Skeletal muscle satellite cell (primary cell): ENCODE measurements around the gene BNIP2. TPM values are rescaled to one million over a fixed set of nuclear protein-coding genes. Genes with fewer than 3 reads are reported as not detected.
A peak's percentile ranks its signal among the peaks of the same experiment; 100 is the strongest.

Source experiments
- H3K27me3 ChIP-seq: 2 replicates; pipeline ENCODE4 v1.7.0; 2013; ENCODE audit warnings: low read length; ENCODE audit not compliant: control insufficient read depth, insufficient read depth
- H3K36me3 ChIP-seq: 2 replicates; pipeline ENCODE4 v1.7.0; 2013; ENCODE audit warnings: mild to moderate bottlenecking, control low read depth, low read length; ENCODE audit not compliant: insufficient read depth
- H3K4me1 ChIP-seq: 2 replicates; pipeline ENCODE4 v1.7.0; 2013; ENCODE audit warnings: low read length; ENCODE audit not compliant: control insufficient read depth, insufficient read depth
- H3K4me2 ChIP-seq: 2 replicates; pipeline ENCODE4 v1.7.0; 2013; ENCODE audit warnings: mild to moderate bottlenecking, low read length
- H3K4me3 ChIP-seq: 2 replicates; pipeline ENCODE4 v1.7.0; 2013; ENCODE audit warnings: low read length
- H3K9ac ChIP-seq: 2 replicates; pipeline ENCODE4 v1.7.0; 2013; ENCODE audit warnings: mild to moderate bottlenecking, low read depth, low read length, moderate library complexity
- H3K9me3 ChIP-seq: replicated peaks from 2 replicates; pipeline ENCODE4 v1.7.0; 2013; ENCODE audit warnings: mild to moderate bottlenecking, control low read depth, low read length
- total RNA-seq: library from RNA; depleted of rRNA; stranded (reverse); fragments of >200 nt; gene quantifications from 2 replicates; pipeline ENCODE4 v1.2.3, GENCODE V29; 2012; rRNA removed

Gene BNIP2, protein sequence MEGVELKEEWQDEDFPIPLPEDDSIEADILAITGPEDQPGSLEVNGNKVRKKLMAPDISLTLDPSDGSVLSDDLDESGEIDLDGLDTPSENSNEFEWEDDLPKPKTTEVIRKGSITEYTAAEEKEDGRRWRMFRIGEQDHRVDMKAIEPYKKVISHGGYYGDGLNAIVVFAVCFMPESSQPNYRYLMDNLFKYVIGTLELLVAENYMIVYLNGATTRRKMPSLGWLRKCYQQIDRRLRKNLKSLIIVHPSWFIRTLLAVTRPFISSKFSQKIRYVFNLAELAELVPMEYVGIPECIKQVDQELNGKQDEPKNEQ
- 82.1 and 112 TPM in 2 replicates for total RNA-seq

DNA sequence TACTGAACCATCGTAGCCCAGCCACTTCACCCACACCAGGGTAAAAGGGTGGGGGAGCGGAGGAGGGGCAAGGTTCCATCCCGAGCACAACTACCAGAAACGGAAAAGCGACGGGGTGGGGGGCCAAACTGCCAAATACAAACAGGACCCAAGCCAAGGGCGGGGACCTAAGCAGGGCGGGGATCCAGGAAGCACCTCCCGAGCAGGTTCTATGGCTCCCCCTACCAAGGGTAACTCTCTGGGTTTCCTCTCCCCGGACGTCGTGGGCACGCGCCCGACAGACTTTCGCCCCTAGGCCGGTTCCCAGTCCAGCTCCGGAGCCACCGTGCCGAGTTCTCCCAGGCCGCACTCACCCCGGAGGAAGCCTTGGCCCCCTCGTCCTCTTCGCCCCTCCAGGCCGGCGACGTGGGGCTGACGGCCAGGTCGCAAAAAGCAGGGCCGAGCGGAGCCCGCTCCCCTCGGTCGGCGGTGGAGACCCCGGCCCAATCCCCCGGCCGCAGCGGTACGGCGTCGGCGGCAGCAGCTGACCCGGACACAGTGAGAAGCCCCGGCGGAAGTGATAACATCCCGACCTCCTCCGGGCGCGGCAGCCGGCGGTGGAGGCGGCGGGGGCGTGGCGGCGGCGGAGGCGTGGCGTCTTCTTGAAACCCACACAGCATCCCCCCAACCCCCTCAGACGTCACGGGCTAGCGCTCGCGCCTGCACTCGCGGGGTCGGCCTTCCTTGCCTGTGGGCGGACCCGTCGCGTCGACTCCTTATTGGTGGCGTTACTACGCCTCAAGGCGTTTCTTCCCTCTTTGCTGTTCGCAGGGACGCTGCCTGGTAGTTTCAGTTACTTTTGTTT is at the start of gene BNIP2:
Gene BNIP2, minus strand, starts transcription at position 539 of the 844 bp plus-strand sequence. CDS start 6,863 bp downstream, outside the sequence.
- H3K9me3 ChIP-seq = no peaks in the 10 kb centered on the region

DNA sequence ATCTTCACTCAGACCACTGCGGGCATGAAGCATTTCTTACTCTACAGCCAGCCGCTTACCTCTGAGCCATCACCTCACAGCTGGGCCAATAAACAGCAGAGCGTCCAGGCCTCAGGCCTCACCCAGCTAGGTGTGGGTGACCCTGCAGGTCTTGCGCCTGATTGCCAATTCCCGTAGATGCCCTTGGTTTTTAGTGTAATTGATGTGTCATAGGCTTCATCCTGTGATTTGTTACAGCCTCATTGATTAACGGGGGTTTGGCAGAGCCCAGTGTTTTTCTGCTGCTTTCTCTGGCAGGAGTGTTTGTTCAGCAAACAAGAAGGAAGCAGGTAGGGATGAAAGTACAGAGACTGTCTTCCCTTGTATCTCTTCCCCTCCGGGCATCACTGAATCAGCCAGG is 49.6 kb upstream of the BNIP2 start:
- no peaks in the 10 kb centered on the region for H3K36me3 ChIP-seq

More for the DNA sequence above, at the start of gene BNIP2:
- Histone ChIP-seq H3K27me3 (no peaks in the 10 kb centered on the region), H3K4me3 (peak within 1 kb of the TSS; percentile 98), H3K36me3 (peaks cover 6% of the 10 kb centered on the region), H3K9ac (peak within 1 kb of the TSS; percentile 100), H3K4me1 (peaks cover 22% of the 10 kb centered on the region), H3K4me2 (peak within 1 kb of the TSS; percentile 85)

GRCh38 chr15:59736181-59736580 is 47.1 kb upstream of the BNIP2 start:
- no peak overlapping the region for H3K4me3 ChIP-seq
- no peaks in the 10 kb centered on the region for H3K4me1 ChIP-seq
- H3K36me3 ChIP-seq = no peaks in the 10 kb centered on the region
- no peak overlapping the region for H3K9ac ChIP-seq
- H3K27me3 ChIP-seq = peaks cover 44% of the 10 kb centered on the region
- H3K9me3 ChIP-seq = no peaks in the 10 kb centered on the region
- no peak overlapping the region for H3K4me2 ChIP-seq

More for the DNA sequence above, 49.6 kb upstream of the BNIP2 start:
- H3K4me2 ChIP-seq = no peak overlapping the region
- H3K4me1 ChIP-seq = no peaks in the 10 kb centered on the region
- H3K4me3 ChIP-seq = no peak overlapping the region
- H3K27me3 ChIP-seq = peaks cover 43% of the 10 kb centered on the region
- no peaks in the 10 kb centered on the region for H3K9me3 ChIP-seq
- H3K9ac ChIP-seq = no peak overlapping the region

- peaks cover 71% of the 10 kb centered on the region for H3K27me3 ChIP-seq
- H3K4me3 ChIP-seq = no peak overlapping the region
- peaks cover 6% of the 10 kb centered on the region for H3K4me1 ChIP-seq
- H3K4me2 ChIP-seq = no peak overlapping the region
- H3K9ac ChIP-seq = no peak overlapping the region
- H3K9me3 ChIP-seq = no peaks in the 10 kb centered on the region
- no peaks in the 10 kb centered on the region for H3K36me3 ChIP-seq
These were observed 36.0 kb upstream of the BNIP2 start for GRCh38 chr15:59725151-59725486.

- Histone ChIP-seq H3K4me2 (no peak overlapping the region), H3K4me1 (peaks cover 6% of the 10 kb centered on the region)
These were observed 34.7 kb upstream of the BNIP2 start for GRCh38 chr15:59723687-59724346.

GRCh38 chr15:59722476-59722875 is 33.4 kb upstream of the BNIP2 start:
- Histone ChIP-seq H3K4me2 (no peak overlapping the region), H3K4me1 (peaks cover 6% of the 10 kb centered on the region), H3K36me3 (no peaks in the 10 kb centered on the region)

More at GRCh38 chr15:59723687-59724346, 34.7 kb upstream of the BNIP2 start:
- no peaks in the 10 kb centered on the region for H3K36me3 ChIP-seq
- H3K9ac ChIP-seq = no peak overlapping the region
- no peaks in the 10 kb centered on the region for H3K9me3 ChIP-seq
- H3K4me3 ChIP-seq = no peak overlapping the region
- peaks cover 58% of the 10 kb centered on the region for H3K27me3 ChIP-seq

DNA sequence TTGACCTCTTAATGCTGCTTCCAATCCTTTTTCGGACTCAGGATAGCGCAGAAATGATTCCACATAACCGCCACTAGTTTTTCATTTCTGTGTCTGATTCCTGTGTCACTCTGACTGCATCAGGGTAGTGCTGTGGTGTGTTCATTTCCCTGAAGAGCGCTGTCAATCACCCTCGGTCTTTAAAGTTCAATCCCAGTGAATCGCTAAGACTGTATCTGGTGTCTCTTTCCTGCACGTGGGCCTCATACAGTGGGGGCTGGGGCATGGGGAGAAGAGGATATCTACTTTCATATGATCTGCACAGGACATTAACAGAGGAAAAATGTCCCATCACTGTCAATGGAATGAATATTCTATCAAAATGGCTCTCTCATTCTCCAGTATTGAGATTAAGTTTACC is 32.9 kb upstream of the BNIP2 start:
- Histone ChIP-seq H3K27me3 (peaks cover 44% of the 10 kb centered on the region), H3K4me3 (no peak overlapping the region), H3K36me3 (no peaks in the 10 kb centered on the region), H3K4me1 (peaks cover 6% of the 10 kb centered on the region), H3K9me3 (no peaks in the 10 kb centered on the region), H3K9ac (no peak overlapping the region), H3K4me2 (no peak overlapping the region)

More at GRCh38 chr15:59722476-59722875, 33.4 kb upstream of the BNIP2 start:
- no peak overlapping the region for H3K9ac ChIP-seq
- no peak overlapping the region for H3K4me3 ChIP-seq
- H3K27me3 ChIP-seq = peaks cover 48% of the 10 kb centered on the region
- no peaks in the 10 kb centered on the region for H3K9me3 ChIP-seq

GRCh38 chr15:59721411-59721810 is 32.3 kb upstream of the BNIP2 start:
- Histone ChIP-seq H3K9me3 (no peaks in the 10 kb centered on the region), H3K36me3 (no peaks in the 10 kb centered on the region), H3K4me2 (no peak overlapping the region), H3K4me3 (no peak overlapping the region), H3K4me1 (peaks cover 6% of the 10 kb centered on the region), H3K27me3 (peaks cover 42% of the 10 kb centered on the region), H3K9ac (no peak overlapping the region)

- peaks cover 38% of the 10 kb centered on the region for H3K27me3 ChIP-seq
- no peak overlapping the region for H3K9ac ChIP-seq
- no peaks in the 10 kb centered on the region for H3K4me1 ChIP-seq
- no peak overlapping the region for H3K4me3 ChIP-seq
- no peaks in the 10 kb centered on the region for H3K36me3 ChIP-seq
- H3K4me2 ChIP-seq = no peak overlapping the region
- H3K9me3 ChIP-seq = no peaks in the 10 kb centered on the region
These were observed 24.1 kb upstream of the BNIP2 start for GRCh38 chr15:59713177-59713576.

DNA sequence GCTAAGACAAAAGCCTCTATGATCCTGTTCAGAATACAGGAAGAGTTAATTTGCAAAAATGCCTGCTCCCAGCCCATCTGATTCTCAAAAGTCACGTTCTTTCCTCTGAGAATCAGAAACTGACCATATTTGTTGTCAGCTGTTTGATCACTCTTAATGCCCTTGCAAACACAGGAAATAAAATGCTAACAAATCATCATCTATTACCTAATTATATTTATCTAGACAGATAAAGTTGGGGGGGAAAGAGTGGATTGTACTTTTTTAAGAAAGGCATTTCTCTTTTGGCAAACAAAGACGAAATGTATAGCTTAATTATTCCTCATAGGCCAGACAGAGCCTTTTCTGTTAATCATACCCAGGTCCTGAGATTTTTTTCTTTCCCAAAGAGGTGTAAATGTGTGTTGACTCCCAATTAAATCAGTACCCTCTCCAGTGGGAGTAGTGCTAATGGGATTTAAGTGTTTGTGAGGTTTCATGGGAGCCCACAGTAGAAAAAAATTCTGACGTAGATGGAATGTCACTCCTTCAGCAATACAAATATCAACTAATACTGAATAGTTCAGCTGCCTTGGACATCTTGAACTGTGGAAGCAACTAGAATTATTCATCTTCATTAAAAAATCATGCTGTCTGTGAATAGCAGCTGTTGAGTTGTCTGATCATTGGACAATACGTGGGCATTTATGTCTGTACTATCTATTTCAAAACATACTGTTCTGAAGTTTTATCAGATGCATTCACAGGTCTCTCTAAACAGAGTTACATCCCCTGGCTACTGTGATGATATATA is 22.5 kb upstream of the BNIP2 start:
- no peak overlapping the region for H3K9ac ChIP-seq
- H3K27me3 ChIP-seq = peaks cover 39% of the 10 kb centered on the region
- no peaks in the 10 kb centered on the region for H3K4me1 ChIP-seq
- H3K4me2 ChIP-seq = no peak overlapping the region
- H3K9me3 ChIP-seq = no peaks in the 10 kb centered on the region
- no peaks in the 10 kb centered on the region for H3K36me3 ChIP-seq
- no peak overlapping the region for H3K4me3 ChIP-seq

- no peaks in the 10 kb centered on the region for H3K36me3 ChIP-seq
- no peaks in the 10 kb centered on the region for H3K4me1 ChIP-seq
- no peak overlapping the region for H3K4me3 ChIP-seq
- H3K4me2 ChIP-seq = no peak overlapping the region
- H3K27me3 ChIP-seq = peaks cover 52% of the 10 kb centered on the region
- no peaks in the 10 kb centered on the region for H3K9me3 ChIP-seq
- no peak overlapping the region for H3K9ac ChIP-seq
These were observed 18.5 kb upstream of the BNIP2 start for GRCh38 chr15:59707619-59708018.
